ENCODE data around the gene POLR3GL.
A peak's percentile ranks its signal among the peaks of the same experiment; 100 is the strongest.

The POLR3GL gene

GRCh38 chr1:145977016-145977415 is 12.5 kb downstream of the POLR3GL start:
- DNase-seq, result no peak

DNA sequence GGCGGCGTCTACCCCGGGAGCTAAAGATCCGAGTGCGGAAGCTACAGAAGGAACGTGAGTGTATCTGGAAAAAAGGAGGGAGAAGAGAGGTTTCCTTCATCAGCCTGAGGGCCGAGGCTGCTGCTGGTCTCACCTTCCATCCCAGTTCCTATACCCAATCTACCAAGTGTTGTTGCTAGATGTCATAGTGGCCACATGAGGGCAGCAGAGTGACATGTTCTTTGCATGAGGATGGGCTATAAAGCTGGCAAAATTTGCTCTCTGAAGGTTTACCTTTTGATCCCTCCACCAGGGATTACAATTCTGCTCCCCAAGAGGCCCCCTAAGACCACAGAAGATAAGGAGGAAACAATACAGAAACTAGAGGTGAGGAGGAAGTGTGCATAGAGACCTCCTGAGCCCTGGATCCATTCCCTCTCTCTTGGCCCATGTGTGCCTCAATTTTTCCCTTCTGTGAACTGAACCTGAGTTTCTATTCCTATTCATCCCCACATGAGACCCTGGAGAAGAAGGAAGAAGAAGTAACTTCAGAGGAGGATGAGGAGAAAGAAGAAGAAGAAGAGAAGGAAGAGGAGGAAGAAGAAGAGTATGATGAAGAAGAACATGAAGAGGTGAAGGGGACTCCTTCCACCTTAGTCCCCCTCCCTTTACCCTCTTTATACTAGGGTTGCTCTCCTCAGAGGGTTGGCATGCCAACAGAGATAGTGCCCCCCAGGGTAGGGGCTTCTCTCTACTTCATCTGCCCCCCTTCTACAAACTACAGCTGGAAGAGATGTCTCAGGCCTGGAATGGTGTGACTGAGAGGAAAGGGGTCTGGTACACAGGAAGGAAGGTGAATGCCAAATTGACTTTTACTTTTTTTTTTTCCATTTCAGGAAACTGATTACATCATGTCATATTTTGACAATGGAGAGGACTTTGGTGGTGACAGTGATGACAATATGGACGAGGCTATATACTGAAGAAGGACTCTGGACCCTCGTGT is 13.3 kb downstream of the POLR3GL start:
- DNase-seq, result peak; percentile 42 to 82

DNA sequence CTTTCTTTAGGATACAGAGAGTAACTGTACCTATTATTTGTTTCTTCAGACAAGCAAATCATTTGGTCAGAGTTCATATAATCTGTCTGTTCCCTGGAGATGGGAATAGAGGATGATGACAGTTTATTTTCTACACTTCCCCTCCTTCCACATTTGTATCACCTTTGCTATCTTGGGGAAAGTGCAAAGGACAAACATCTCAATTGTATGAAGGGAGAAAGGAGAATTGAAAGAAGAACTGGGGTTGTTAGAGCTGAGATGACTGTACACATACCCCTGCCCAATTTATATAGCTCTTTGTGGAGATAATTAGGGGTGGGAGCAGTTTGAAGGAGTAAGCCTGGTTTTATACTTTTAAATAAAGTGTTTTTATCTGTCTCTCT is 14.0 kb downstream of the POLR3GL start:
- DNase-seq, result no peak

- peak; percentile 19 to 72 for DNase-seq
Measured at GRCh38 chr1:145978854-145979745, 14.6 kb downstream of the POLR3GL start.

- no peak for DNase-seq
Measured at GRCh38 chr1:145979746-145980456, 15.4 kb downstream of the POLR3GL start.

DNA sequence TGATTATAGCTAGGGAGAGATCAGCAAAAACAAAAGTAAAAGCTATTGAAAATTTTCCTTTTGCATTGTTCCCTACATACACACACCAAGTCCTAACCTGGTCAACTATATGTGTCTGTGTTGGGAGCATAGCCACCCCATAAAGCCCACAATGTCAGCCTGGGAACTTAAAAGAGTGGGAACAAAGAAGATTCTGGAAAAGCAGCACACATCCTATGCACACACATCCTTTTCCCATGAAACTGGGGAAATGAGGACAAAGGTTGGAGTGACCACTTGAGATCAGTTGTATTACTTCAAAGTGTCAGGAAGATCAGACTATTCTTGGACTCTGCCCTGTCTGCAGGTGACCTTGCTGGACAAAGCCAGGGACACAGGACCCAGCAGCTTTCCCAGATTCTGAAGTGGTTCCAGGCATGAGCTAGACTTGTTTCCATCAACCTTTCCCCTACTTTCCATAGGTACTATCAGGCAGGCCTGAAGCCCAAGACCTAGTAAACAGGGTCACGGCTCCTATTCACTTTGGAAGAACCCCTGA is 16.0 kb downstream of the POLR3GL start:
- DNase-seq, result no peak

DNA sequence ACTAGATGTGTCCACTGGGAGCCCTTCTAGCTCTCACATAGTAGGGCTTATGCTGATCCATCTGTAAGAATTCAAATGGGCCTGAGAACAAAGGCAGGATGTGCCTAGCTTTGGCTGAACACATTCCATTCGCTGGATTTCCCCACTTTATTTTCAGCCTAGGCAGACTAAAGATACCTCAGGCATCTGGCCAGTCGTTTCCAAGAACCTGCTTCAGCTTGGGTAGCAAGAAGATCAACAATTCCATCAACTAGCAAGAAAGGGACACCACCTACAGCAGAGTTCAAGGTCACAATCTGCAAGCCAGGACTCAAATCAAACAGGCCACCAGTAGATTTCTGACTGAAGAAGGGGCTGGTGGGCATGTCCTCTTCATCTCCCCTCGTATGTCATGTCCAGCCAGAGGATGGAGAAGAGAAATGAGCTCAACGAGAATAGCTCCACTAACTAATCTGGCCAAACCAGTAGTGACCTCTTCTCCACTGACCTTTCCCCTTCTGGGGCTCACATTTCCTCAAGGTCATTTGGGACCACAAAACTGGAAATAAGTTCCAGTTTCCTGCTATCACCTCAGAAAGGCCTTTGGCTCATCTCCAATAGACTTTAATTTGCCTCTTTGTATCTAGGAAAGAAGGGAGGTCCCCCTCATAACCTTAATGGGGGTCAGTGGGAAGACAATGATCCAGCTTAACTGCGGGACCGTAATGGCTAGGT is 17.7 kb downstream of the POLR3GL start:
- DNase-seq, result no peak

DNA sequence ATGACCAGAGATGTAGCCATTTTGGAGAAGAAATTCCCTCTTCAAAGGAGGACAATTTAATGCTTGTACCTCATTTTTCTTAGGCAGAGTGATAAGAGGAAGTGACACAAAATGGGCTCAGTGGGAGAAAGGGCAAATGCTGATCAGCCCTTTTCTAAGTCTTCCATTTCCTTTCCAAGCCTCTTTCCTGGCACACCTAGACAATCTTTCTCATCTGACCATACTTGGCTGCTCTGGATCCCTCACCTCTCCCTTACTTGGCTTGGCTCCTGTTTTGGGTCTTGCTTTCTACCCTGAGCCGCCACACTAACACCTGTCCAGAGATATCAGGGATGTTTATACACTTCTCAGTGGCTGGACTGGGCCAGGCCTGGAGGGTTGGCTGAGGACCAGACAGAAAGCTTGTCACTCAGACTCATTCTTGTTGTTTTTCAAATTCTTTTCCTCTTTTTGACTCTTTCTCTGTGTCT is 18.8 kb downstream of the POLR3GL start:
- no peak for DNase-seq

DNA sequence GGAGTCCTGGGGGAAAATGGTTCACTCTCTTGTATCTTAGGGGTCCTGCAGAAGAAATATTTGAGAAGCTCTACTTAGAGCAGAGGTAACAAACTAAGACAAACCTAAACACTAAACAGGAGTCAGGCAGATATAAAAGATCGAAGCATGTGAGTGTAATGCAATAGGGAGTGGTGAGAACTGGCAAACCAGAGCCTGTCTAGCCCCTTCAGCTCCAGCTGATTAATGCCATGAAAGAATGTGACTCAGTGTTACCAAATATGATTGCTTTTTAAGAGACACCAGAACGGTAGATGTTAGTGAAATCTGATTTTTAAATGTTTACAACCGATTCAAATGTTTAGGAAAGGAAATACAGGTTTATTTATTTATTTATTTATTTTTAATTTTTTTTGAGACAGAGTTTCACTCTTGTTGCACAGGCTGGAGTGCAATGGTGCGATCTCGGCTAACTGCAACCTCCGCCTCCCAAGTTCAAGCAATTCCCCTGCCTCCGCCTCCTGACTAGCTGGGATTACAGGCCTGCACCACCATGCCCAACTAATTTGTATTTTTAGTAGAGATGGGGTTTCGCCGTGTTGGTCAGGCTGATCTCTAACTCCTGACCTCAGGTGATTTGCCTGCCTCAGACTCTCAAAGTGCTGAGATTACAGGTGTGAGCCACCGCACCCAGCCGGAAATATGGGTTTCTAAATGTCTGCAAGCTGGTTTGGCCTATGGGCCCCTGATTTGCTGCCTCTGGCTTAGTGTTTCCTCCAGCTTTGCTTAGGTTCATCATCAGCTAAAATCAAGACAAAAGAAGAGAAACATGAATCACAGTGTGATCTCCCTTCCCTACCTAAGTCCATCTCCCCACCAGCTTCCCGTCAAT is 19.7 kb downstream of the POLR3GL start:
- no peak for DNase-seq

GRCh38 chr1:145985129-145985501 is 20.6 kb downstream of the POLR3GL start:
- DNase-seq, result no peak

GRCh38 chr1:145985502-145986439 is 21.3 kb downstream of the POLR3GL start:
- DNase-seq, result peak in 1 of 2 experiments; percentile 59

GRCh38 chr1:145986551-145986950 is 22.1 kb downstream of the POLR3GL start:
- DNase-seq, result no peak

GRCh38 chr1:145987926-145988325 is 23.4 kb downstream of the POLR3GL start:
- DNase-seq, result no peak

DNA sequence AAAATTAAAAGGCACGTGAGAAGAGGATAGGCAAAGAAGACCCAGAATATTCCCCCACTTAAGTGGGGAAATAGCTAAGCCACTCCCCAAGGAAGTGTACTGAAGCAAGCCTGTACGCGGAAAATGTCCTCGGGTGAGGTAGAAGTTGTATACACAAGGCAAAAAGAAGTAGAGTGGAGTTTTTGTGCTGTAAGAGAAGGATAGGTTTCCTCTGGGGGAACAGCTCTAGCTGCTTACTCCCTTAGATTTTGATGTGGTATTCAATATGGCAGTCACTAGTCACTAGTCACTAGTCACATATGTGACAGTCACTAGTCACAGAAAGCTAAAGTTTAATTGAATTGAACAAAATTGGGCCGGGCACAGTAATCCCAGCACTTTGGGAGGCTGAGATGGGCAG is 24.3 kb downstream of the POLR3GL start:
- no peak for DNase-seq

- no peak for DNase-seq
Measured at GRCh38 chr1:145990249-145990855, 25.9 kb downstream of the POLR3GL start.

GRCh38 chr1:145991735-145992412 is 27.4 kb downstream of the POLR3GL start:
- DNase-seq, result no peak

- no peak for DNase-seq
Measured at GRCh38 chr1:145992502-145992936, 28.0 kb downstream of the POLR3GL start.

- no peak for DNase-seq
Measured at GRCh38 chr1:145992958-145993617, 28.6 kb downstream of the POLR3GL start.
